ENCODE data around the gene RXFP4. TPM values are rescaled to one million over a fixed set of nuclear protein-coding genes. Genes with fewer than 3 reads are reported as not detected.

Gene RXFP4, protein sequence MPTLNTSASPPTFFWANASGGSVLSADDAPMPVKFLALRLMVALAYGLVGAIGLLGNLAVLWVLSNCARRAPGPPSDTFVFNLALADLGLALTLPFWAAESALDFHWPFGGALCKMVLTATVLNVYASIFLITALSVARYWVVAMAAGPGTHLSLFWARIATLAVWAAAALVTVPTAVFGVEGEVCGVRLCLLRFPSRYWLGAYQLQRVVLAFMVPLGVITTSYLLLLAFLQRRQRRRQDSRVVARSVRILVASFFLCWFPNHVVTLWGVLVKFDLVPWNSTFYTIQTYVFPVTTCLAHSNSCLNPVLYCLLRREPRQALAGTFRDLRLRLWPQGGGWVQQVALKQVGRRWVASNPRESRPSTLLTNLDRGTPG
- not detected in 2 replicates for total RNA-seq (ENCODE audit: low replicate concordance)

DNA sequence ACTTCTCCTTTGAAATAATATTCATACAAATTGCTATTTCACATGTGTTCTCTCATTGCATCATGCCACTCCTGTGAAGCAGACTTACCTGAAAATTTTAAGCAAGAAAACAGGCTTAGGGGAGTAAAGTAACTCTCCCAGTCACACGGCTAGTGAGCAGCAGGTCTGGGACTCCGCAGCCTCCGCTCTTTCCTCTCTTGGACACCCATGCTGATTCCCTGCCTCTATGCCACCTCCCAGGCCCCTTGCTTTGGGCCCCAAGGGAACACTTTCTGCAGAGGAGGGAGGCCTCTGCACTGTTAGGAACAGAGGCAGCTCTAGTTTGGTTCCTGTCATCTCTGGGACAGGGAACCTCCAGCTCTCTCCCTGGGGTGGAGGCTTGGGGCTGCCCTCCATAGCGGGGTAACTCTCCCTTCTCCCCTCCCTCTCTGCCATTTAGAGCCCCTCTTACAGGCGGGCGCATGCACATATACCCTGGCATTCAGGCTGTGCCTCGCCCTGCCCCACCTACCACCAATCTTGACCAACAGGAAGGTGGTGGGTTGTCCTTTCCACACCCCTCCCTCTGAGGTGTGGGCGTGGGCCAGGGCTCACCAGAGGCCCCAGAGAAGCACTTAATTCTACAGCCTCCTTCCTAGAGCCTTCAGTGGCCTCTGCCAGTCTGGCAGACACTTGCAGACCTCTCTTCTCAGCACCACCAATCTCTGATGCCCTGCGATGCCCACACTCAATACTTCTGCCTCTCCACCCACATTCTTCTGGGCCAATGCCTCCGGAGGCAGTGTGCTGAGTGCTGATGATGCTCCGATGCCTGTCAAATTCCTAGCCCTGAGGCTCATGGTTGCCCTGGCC is at the start of gene RXFP4:
TSS of gene RXFP4 (plus strand) at position 646 of the 852 bp plus-strand sequence. CDS start at position 718, 72 bp downstream.

DNA sequence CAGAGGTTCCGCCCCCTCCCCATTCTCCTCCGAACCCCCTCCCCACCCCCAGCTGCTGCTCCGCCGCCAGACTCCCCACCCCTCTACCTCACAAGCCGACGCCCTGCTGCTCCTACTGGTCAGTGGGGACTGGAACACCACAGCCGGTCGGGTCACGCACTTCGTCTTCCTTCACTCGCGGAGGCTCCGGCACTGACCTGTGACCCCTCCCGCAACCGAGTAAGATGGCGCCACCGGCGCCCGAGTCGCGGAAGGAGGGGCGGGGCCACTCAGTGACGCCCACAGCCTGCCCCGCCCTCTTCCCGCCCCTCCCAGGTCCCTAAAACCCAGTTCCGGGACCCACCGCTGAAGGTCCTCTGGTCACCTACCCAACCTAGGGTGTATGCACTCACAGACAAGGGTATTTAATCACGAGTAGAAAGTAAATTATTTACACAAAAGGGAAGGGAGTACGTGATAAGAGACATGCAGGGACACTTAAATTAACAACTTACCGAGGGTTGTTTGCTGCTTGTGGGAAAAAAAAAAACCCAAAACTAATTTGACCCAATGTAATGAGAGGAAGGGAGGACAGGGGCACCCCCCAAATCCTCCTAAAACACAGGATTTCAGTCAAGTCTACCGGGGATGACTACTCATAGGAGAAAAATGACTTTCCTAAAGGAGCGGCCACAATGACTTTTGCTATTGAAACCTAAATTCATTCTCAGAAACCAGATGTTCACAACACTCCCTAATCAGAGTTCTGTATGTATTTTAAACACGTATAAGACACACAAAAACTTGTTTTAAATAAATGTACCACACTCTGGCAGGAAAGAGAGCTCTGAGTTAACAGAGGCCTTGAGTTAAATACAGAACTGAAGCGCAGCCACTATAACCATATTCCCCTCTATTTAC is 30.0 kb upstream of the RXFP4 start, which contains the start of gene RIT1:
TSS of gene RIT1 (minus strand) at position 194 of the 900 bp plus-strand sequence. CDS start 588 bp downstream, outside the sequence.

DNA sequence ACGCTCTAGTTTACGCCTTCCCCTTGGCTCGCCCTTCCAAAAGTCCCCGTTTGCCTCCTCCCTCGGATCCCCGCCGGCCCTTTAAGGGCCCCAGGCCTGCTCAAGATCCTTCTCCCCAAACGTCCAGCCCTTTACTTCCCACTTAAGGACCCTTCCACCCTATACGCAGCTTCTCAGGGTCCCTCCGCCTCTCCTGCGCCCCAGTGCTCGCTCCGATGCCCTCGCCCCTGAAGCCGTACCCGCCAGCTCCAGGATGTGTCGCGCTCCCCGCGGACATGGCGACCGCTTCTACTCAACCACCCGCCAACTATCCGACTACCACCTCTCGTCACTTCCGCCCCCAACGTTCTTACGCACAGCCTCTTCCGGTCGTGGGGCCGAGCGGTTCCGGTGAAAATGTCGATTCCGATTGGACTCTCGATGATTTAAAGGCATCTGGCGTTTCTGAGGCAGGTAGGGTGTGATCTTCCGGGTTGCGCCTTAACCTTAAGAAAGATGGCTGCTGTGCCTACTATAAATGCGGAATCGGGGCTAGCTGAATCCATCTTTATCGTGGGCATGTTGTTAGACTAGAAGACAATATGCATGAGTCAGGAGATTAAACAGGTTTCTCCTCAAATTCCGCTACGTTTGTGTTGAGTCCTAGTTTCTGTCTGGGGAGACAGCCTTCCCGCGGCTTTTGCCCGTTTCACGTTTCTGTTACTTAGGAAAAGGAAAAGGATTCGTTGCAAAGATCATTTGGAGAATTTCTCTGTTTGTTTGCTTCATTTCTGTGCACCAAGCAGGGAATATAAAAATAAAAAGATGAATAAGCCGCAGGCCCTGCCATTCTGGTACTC is 7.1 kb upstream of the RXFP4 start, which contains the start of gene KHDC4:
TSS of gene KHDC4 (minus strand) at position 317 of the 839 bp plus-strand sequence. CDS start at position 277, 40 bp downstream.

DNA sequence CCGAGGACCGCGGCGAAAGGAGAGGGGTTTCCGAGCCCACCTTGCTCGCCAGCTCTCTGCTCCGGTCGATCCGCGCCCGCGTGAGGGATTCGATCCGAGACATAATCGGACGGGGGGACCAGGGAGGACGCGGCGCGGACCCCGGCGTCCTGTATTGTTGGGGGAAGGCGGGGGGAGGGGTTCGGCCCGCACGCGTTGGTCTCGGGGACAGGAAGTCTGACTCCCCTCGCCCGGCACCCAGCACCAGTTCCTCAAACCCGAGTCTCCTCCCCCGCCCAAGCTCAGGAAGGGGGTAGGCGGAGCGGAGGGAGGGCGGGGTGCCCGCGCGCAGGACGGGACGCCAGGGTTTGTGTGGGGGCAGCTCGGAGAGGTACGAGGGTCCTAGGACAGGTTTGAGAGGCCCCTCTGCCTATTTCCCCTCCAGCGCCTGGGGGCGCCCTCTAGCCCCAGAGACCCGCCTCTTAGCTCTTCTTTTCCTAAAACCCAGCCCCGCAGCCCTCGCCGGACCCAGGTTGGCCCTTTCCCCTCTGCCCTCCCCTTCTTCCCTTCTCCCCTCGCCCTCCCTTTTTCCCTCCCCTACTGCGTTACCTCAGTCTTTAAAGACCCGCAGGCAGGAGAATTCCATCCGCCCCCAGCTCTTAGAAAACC is 37.0 kb downstream of the RXFP4 start, which contains the start of gene ARHGEF2:
TSS of gene ARHGEF2 (minus strand) at position 223 of the 648 bp plus-strand sequence. CDS start at position 103, 120 bp downstream.

Other genes with a start within 250 kb of the RXFP4 start
- 20.2 and 21.2 TPM in 2 replicates for gene GON4L, start 84.4 kb upstream of the RXFP4 start, total RNA-seq (ENCODE audit: low replicate concordance)
- 19.4 and 31.8 TPM in 2 replicates for gene SYT11, start 82.1 kb upstream of the RXFP4 start, total RNA-seq (ENCODE audit: low replicate concordance)
- gene RIT1, start 30.3 kb upstream of the RXFP4 start, total RNA-seq (ENCODE audit: low replicate concordance): 37.9 and 49.6 TPM in 2 replicates
- gene KHDC4, start 7.2 kb upstream of the RXFP4 start, total RNA-seq (ENCODE audit: low replicate concordance): 18.6 and 18.8 TPM in 2 replicates
- 88.8 and 153 TPM in 2 replicates for gene ARHGEF2, start 36.9 kb downstream of the RXFP4 start, total RNA-seq (ENCODE audit: low replicate concordance)
- gene SSR2, start 79.3 kb downstream of the RXFP4 start, total RNA-seq (ENCODE audit: low replicate concordance): 445 and 519 TPM in 2 replicates
- 4.1 and 14.1 TPM in 2 replicates for gene UBQLN4, start 112.2 kb downstream of the RXFP4 start, total RNA-seq (ENCODE audit: low replicate concordance)
- gene LAMTOR2, start 113.1 kb downstream of the RXFP4 start, total RNA-seq (ENCODE audit: low replicate concordance): 61.1 and 81.5 TPM in 2 replicates
- gene RAB25, start 119.5 kb downstream of the RXFP4 start, total RNA-seq (ENCODE audit: low replicate concordance): not detected in 2 replicates
- 0.47 and 4.7 TPM in 2 replicates for gene MEX3A, start 140.8 kb downstream of the RXFP4 start, total RNA-seq (ENCODE audit: low replicate concordance)
- 928 and 1,753 TPM in 2 replicates for gene LMNA, start 173.1 kb downstream of the RXFP4 start, total RNA-seq (ENCODE audit: low replicate concordance)
- gene SEMA4A, start 211.9 kb downstream of the RXFP4 start, total RNA-seq (ENCODE audit: low replicate concordance): 1.2 and 1.3 TPM in 2 replicates

Data from smooth muscle cell of the coronary artery (primary cell).